H1 (cell line): ENCODE measurements around the gene RELN.

Source experiments
- EZH2 ChIP-seq: fragments of 200-600 bp; sonication (generic); IDR thresholded peaks from 2 replicates; pipeline ENCODE4 v1.7.1; 2012; ENCODE audit warnings: low read depth, mild to moderate bottlenecking, moderate library complexity, low read length, inconsistent platforms; ENCODE audit not compliant: severe bottlenecking
- POLR2A ChIP-seq, 2 experiments: IDR thresholded peaks; 1 replicate in 1 of 2; 2 replicates in 1 of 2; pipeline ENCODE4 v1.6.1; 2011; ENCODE audit warnings: low read depth in 2 of 2, low read length in 2 of 2, mild to moderate bottlenecking in 2 of 2; ENCODE audit errors: control extremely low read depth in 1 of 2
- SP2 ChIP-seq: IDR thresholded peaks from 2 replicates; pipeline ENCODE4 v1.6.1; 2012; ENCODE audit warnings: mild to moderate bottlenecking, low read length, inconsistent platforms
- ZNF274 ChIP-seq: IDR thresholded peaks from 2 replicates; pipeline ENCODE4 v1.7.0; 2012; ENCODE audit warnings: low read length, borderline replicate concordance; ENCODE audit errors: extremely low read depth
- TF ChIP-seq, protein P1 (sequence below), 3 experiments: IDR thresholded peaks; 1 replicate in 2 of 3; 2 replicates in 1 of 3; pipeline versions ENCODE4 v1.5.1 to v1.6.1; 2011; ENCODE audit warnings: low read length in 3 of 3, mild to moderate bottlenecking in 3 of 3, inconsistent platforms in 2 of 3, low read depth in 1 of 3, moderate library complexity in 1 of 3; ENCODE audit not compliant: insufficient read depth in 1 of 3; ENCODE audit errors: control extremely low read depth in 1 of 3

DNA sequence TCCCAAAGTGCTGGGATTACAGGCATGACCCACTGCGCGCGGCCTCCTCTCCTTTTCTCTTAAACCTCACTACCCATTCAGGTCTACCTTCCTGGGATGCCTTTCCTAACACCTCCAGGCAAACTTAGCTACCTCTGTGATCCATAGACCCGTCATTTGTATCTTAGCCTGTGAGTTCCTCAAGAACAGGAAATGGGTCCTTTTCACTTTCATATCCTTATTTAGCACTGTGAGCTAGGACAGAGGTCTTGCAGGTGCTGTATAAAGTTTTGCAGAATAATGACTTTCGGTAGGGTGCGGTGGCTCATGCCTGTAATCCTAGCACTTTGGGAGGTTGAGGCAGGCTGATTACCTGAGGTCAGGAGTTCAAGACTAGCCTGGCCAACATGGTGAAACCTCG is 215.7 kb downstream of the RELN start:
- no peak for TF ChIP-seq POLR2A (IDR thresholded peaks at IDR 0.05; ENCODE audit: control extremely low read depth in 1 of 2, low read depth in 2 of 2, low read length in 2 of 2)
- no peak for TF ChIP-seq SP2
- TF ChIP-seq, protein P1, sequence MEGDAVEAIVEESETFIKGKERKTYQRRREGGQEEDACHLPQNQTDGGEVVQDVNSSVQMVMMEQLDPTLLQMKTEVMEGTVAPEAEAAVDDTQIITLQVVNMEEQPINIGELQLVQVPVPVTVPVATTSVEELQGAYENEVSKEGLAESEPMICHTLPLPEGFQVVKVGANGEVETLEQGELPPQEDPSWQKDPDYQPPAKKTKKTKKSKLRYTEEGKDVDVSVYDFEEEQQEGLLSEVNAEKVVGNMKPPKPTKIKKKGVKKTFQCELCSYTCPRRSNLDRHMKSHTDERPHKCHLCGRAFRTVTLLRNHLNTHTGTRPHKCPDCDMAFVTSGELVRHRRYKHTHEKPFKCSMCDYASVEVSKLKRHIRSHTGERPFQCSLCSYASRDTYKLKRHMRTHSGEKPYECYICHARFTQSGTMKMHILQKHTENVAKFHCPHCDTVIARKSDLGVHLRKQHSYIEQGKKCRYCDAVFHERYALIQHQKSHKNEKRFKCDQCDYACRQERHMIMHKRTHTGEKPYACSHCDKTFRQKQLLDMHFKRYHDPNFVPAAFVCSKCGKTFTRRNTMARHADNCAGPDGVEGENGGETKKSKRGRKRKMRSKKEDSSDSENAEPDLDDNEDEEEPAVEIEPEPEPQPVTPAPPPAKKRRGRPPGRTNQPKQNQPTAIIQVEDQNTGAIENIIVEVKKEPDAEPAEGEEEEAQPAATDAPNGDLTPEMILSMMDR (IDR thresholded peaks at IDR 0.05; ENCODE audit: control extremely low read depth in 1 of 3, insufficient read depth in 1 of 3, low read depth in 1 of 3, low read length in 3 of 3) = no peak
- TF ChIP-seq ZNF274 = no peak
- TF ChIP-seq EZH2 = no peak
